Ascending aorta (tissue), 2 donors: ENCODE measurements around the gene FAM131B. TPM values are rescaled to one million over a fixed set of nuclear protein-coding genes. Genes with fewer than 3 reads are reported as not detected.

Source experiments
- DNase-seq, 2 donors: peaks; one replicate each; pipeline ENCODE4 v3.0.0-alpha.2; 2019; ENCODE audit warnings: low spot score in 2 of 2
- H3K27ac ChIP-seq, 2 donors: fragments of 200-600 bp; sonication (generic); one replicate each; pipeline ENCODE4 v1.5.1; 2016 to 2017; ENCODE audit warnings: mild to moderate bottlenecking in 1 of 2
- H3K27me3 ChIP-seq: fragments of 200-600 bp; sonication (generic); one replicate; pipeline ENCODE4 v1.5.1; 2017
- H3K36me3 ChIP-seq, 2 donors: fragments of 200-600 bp; sonication (generic); one replicate each; pipeline ENCODE4 v1.5.1; 2016
- H3K4me1 ChIP-seq, 2 donors: fragments of 200-600 bp; sonication (generic); one replicate each; pipeline ENCODE4 v1.5.1; 2016 to 2017; ENCODE audit warnings: mild to moderate bottlenecking in 1 of 2
- H3K4me3 ChIP-seq, 2 donors: fragments of 200-600 bp; sonication (generic); one replicate each; pipeline ENCODE4 v1.5.1; 2016 to 2017; ENCODE audit warnings: mild to moderate bottlenecking in 1 of 2
- H3K9me3 ChIP-seq, 2 donors: fragments of 200-600 bp; sonication (generic); one replicate each; pipeline ENCODE4 v1.5.1; 2016
- intact Hi-C: fragments of 100-400 bp; cut with DNase I; formaldehyde crosslinking; loops from one replicate; pipeline ENCODE4 v1.15.1; 2023
- total RNA-seq: library from RNA; depleted of rRNA; stranded (reverse); fragments of >200 nt; gene quantifications from one replicate; pipeline ENCODE4 v1.1.0, GENCODE V29; 2016
- TF ChIP-seq, protein P1 (sequence below), 3 experiments: fragments of 200-600 bp in 2 of 3; fragments of 450-650 bp in 1 of 3; sonication (generic) in 2 of 3; IDR thresholded peaks; one replicate each; pipeline ENCODE4 v1.5.1; 2016 to 2019; ENCODE audit warnings: antibody characterized with exemption in 3 of 3, mild to moderate bottlenecking in 1 of 3, moderate library complexity in 1 of 3

Gene FAM131B
- total RNA-seq, 1 donor from 2014 or later: 0.53 TPM

GRCh38 chr7:143329471-143330170, 32.9 kb downstream of the FAM131B start:
- Histone ChIP-seq H3K4me1 (no peaks in the 10 kb centered on the region), H3K4me3 (no peak overlapping the region), H3K27me3 (no peaks in the 10 kb centered on the region), H3K27ac (no peak overlapping the region), H3K9me3 (no peaks in the 10 kb centered on the region), H3K36me3 (no peaks in the 10 kb centered on the region)
- intact Hi-C loops: no loop called here
- no peak for DNase-seq
- TF ChIP-seq, protein P1, sequence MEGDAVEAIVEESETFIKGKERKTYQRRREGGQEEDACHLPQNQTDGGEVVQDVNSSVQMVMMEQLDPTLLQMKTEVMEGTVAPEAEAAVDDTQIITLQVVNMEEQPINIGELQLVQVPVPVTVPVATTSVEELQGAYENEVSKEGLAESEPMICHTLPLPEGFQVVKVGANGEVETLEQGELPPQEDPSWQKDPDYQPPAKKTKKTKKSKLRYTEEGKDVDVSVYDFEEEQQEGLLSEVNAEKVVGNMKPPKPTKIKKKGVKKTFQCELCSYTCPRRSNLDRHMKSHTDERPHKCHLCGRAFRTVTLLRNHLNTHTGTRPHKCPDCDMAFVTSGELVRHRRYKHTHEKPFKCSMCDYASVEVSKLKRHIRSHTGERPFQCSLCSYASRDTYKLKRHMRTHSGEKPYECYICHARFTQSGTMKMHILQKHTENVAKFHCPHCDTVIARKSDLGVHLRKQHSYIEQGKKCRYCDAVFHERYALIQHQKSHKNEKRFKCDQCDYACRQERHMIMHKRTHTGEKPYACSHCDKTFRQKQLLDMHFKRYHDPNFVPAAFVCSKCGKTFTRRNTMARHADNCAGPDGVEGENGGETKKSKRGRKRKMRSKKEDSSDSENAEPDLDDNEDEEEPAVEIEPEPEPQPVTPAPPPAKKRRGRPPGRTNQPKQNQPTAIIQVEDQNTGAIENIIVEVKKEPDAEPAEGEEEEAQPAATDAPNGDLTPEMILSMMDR (IDR thresholded peaks at IDR 0.05): no peak

- intact Hi-C loops: no loop called here
- Histone ChIP-seq H3K36me3 (no peaks in the 10 kb centered on the region), H3K27me3 (no peaks in the 10 kb centered on the region), H3K9me3 (no peaks in the 10 kb centered on the region), H3K4me1 (no peaks in the 10 kb centered on the region), H3K27ac (no peak overlapping the region), H3K4me3 (no peak overlapping the region)
- DNase-seq: no peak
- TF ChIP-seq, protein P1 (IDR thresholded peaks at IDR 0.05): no peak
Observed at GRCh38 chr7:143327903-143328302, 34.6 kb downstream of the FAM131B start.

- Histone ChIP-seq H3K27ac (no peak overlapping the region), H3K9me3 (no peaks in the 10 kb centered on the region)
- intact Hi-C loops: no loop called here
Observed at GRCh38 chr7:143325240-143325639, 37.3 kb downstream of the FAM131B start.

GRCh38 chr7:143323653-143324052, 38.9 kb downstream of the FAM131B start:
- Histone ChIP-seq H3K4me1 (no peaks in the 10 kb centered on the region), H3K36me3 (no peaks in the 10 kb centered on the region), H3K27me3 (no peaks in the 10 kb centered on the region), H3K27ac (no peak overlapping the region), H3K9me3 (no peaks in the 10 kb centered on the region), H3K4me3 (no peak overlapping the region)
- intact Hi-C loops: no loop called here
- TF ChIP-seq, protein P1 (IDR thresholded peaks at IDR 0.05): no peak
- DNase-seq: no peak

More at GRCh38 chr7:143325240-143325639, 37.3 kb downstream of the FAM131B start:
- no peak for DNase-seq
- TF ChIP-seq, protein P1 (IDR thresholded peaks at IDR 0.05): no peak
- Histone ChIP-seq H3K4me3 (no peak overlapping the region), H3K4me1 (no peaks in the 10 kb centered on the region), H3K36me3 (no peaks in the 10 kb centered on the region), H3K27me3 (no peaks in the 10 kb centered on the region)

- DNase-seq: no peak
- TF ChIP-seq, protein P1 (IDR thresholded peaks at IDR 0.05): no peak
- Histone ChIP-seq H3K36me3 (no peaks in the 10 kb centered on the region), H3K4me3 (no peak overlapping the region), H3K4me1 (no peaks in the 10 kb centered on the region), H3K9me3 (no peaks in the 10 kb centered on the region), H3K27ac (no peak overlapping the region), H3K27me3 (no peaks in the 10 kb centered on the region)
- intact Hi-C loops: no loop called here
Observed at GRCh38 chr7:143322760-143323633, 39.5 kb downstream of the FAM131B start.
